GM12865 (cell line): ENCODE data around the gene ALAS2.

Source experiments
- DNase-seq: peaks from one replicate; pipeline ENCODE4 v3.0.0; 2010; ENCODE audit warnings: low read depth
- H3K4me3 ChIP-seq: 2 replicates; pipeline ENCODE4 v1.5.1; 2011; ENCODE audit warnings: mild to moderate bottlenecking, low read depth, low read length, control low read depth
- TF ChIP-seq, protein P1 (sequence below): IDR thresholded peaks from 2 replicates; pipeline ENCODE4 v1.5.1; 2011; ENCODE audit warnings: low read length, control low read depth, low read depth, inconsistent platforms; ENCODE audit not compliant: insufficient read depth; ENCODE audit errors: missing control alignments

The ALAS2 gene

DNA sequence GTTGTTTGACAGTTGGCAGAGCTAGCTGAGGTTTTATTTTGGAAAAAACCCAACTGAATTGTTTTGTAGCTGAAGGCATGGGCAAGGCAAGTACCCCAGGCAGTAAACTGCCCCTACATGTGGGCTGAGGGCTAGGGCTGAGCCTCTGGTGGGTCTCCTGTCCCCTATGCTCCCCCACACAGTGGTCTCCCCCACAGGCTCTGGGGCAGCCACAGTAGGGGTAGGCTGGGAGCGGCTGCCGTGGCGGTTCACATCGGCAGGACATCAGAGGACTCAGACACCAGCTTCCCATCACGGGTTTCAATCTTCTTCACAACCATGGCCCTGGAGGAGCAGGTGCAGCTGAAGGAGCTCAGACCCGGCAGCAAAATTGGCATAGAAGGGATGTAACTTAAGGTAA lies 10.7 kb upstream of the ALAS2 start:
- DNase-seq, result no peak
- H3K4me3 ChIP-seq, result no peak overlapping the region
- TF ChIP-seq, protein P1, sequence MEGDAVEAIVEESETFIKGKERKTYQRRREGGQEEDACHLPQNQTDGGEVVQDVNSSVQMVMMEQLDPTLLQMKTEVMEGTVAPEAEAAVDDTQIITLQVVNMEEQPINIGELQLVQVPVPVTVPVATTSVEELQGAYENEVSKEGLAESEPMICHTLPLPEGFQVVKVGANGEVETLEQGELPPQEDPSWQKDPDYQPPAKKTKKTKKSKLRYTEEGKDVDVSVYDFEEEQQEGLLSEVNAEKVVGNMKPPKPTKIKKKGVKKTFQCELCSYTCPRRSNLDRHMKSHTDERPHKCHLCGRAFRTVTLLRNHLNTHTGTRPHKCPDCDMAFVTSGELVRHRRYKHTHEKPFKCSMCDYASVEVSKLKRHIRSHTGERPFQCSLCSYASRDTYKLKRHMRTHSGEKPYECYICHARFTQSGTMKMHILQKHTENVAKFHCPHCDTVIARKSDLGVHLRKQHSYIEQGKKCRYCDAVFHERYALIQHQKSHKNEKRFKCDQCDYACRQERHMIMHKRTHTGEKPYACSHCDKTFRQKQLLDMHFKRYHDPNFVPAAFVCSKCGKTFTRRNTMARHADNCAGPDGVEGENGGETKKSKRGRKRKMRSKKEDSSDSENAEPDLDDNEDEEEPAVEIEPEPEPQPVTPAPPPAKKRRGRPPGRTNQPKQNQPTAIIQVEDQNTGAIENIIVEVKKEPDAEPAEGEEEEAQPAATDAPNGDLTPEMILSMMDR, result no peak

DNA sequence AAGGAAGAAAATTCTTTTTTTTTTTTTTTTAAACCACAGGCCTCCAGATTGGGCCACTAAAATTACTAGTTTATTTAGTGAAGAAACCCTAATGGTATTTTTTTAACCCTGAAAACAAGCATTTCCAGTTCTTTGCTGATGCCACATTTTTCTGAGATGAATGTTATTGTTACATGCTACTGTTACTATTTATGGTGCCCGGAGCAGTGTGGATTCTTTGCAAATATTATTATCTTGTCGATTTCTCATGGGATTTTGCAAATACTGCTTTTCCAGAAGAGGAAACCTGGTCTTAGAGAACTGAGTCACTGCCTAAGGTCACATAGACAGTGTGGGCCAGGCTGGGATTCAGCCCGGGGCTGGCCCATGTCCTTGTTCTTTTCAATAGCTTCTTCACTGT lies 8.7 kb upstream of the ALAS2 start:
- TF ChIP-seq, protein P1, result no peak
- no peak for DNase-seq
- no peak overlapping the region for H3K4me3 ChIP-seq

DNA sequence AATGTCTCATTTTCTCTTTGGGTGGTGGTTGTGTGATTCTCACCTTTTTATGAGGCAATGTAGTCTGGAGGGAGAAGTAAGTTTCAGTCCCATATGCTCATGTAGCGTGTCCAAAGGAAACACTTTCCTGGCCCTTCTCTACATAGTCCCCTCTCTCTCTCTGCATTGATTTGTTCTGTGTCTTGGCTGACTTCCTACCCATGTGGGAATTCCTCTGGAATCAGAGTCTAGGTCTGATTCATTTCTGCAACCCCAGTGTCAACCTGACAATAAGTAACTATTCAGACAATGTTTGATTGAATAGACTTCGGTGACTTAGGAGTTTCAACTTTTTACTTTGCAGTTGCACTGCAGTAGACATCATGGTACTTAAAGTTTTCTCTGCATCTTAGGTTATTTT lies 2.7 kb upstream of the ALAS2 start:
- H3K4me3 ChIP-seq, result no peak overlapping the region
- no peak for DNase-seq
- TF ChIP-seq, protein P1, result no peak

DNA sequence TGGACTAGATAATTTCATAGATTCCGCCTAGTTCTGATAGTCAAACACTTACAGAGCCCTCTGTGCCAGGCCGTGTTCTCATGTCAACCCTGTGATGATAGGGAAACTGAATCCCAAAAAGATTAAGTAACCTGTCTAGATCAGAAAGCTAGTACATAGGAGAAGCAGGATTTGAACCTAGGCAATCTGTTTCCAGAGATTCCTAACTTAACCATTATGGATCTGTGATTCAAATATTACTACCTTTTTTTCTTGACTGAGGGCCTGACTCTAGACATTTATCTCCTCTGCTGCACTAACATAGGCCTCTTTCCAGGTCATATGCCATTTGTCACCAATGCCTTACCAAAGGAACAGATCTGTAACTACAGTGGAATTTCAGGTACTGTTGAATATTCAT lies 1.5 kb downstream of the ALAS2 start:
- no peak for DNase-seq
- no peak overlapping the region for H3K4me3 ChIP-seq
- TF ChIP-seq, protein P1, result no peak

DNA sequence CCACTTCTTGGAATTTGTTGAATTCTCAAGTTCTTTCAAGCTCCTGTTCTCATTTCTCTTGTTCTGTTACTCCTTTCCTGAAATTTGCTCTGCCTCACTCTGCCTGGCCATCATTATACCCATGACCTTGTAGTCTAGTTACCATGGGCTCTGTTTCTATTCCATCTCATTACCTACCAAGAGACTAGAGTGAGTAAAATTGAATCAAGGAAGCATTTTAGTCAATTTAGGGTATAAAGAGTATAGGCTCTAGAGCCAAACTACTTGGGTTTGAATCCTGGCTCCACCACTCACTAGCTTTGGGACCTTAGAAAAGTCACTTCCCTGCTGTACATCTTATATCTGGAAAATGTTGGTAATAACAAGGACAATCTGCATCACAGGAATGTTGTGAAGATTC lies 2.2 kb downstream of the ALAS2 start:
- DNase-seq, result no peak
- no peak overlapping the region for H3K4me3 ChIP-seq
- TF ChIP-seq, protein P1, result no peak

DNA sequence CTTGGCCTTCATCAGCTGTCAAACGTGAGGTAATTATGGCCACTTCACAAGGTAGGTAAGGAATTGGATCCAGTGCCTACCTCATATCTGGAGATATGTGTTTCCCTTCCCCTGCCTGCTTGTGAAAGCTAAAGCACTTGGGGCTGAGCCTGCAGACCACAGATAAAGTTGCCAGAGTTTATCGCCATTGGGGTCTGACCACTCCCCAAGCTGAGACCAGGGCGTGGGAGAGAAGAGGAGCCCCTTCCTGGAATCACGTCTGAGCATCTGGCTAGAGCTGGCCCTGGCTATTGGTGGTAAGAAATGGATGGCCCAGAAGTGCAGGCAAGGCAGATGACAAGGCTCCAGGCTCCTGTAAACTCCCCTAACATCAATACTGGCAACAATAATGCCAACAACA lies 2.7 kb downstream of the ALAS2 start:
- no peak for DNase-seq
- no peak overlapping the region for H3K4me3 ChIP-seq
- TF ChIP-seq, protein P1, result no peak

DNA sequence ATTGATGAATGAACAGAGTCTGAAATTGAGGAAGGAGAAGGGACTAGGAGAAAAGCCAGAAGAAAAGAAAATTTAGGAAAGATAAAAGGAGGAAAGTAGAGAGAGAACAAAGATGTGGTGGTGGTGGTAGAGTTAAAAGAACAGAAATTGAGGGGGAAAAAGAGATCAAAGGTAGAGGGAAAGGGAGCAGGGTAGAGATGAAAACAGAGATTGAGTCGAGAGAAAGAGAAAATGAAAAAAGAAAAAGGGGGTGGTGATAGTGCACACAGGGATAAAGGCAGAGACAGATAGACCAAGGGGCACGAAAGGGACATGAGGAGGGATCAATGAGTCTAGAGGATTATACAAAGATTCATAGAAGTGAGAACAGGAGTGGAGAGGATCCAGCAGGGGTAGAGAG lies 3.9 kb downstream of the ALAS2 start:
- no peak overlapping the region for H3K4me3 ChIP-seq
- TF ChIP-seq, protein P1, result no peak
- no peak for DNase-seq
